ENCODE data around the gene LRRC72.

- TF ChIP-seq CTCF (IDR thresholded peaks at IDR 0.05), result no peak
- TF ChIP-seq POLR2A (IDR thresholded peaks at IDR 0.05), result no peak
Measured at GRCh38 chr7:16494955-16495719, 31.5 kb upstream of the LRRC72 start.
